Activated CD4-positive, alpha-beta T cell treated with anti-CD3 and anti-CD28 coated beads, Interleukin-2, amount 50 U/mL, for 48 hours (primary cell): ENCODE measurements around the gene SIMC1.
"Not testable (repeated sequence)": the region's sequence is repeated elsewhere in the genome, so short reads cannot be mapped to it uniquely, and the experiment has no call there.

ENCODE experiments used
- DNase-seq, 2 experiments: peaks; one replicate each; pipeline ENCODE4 v3.0.0-alpha.2; 2020

SIMC1 gene

DNA sequence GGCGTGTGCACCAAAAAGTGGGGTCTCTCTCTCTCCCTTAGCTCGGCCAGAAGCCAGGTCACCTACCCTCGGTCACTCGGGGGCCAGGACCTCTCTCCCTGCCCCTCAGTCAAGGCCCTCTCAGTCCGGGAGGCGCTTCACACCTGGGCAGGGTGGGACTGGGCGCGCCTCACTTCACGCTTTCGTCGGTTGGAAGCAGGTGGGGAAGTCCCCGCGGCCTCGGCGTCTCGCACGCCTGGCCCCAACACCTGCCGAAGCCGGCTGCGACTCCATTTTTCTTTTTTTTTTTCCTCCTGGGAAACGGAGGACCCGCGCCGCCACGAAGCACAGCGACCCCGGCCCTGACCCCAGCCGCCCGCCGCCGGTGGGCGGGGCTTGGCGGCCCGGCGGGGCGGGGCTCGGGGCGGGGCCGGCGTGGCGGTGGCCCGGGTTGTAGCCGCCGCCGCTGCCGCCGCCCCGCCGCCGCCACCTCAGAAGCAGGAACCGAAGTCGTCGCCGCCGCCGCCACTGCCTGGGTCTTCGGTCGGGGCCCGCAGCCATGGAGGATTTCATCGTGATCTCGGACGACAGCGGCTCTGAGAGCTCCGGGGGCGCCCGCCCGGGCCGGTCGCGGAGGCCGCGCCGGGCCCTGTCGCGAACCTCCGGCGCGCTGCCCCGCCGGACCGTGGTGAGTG lies at the start of gene SIMC1:
Gene SIMC1, plus strand, starts transcription at position 454 of the 674 bp plus-strand sequence. Its CDS starts 85 bp downstream, at position 539.
- DNase-seq: peak; percentile 52 to 57

DNA sequence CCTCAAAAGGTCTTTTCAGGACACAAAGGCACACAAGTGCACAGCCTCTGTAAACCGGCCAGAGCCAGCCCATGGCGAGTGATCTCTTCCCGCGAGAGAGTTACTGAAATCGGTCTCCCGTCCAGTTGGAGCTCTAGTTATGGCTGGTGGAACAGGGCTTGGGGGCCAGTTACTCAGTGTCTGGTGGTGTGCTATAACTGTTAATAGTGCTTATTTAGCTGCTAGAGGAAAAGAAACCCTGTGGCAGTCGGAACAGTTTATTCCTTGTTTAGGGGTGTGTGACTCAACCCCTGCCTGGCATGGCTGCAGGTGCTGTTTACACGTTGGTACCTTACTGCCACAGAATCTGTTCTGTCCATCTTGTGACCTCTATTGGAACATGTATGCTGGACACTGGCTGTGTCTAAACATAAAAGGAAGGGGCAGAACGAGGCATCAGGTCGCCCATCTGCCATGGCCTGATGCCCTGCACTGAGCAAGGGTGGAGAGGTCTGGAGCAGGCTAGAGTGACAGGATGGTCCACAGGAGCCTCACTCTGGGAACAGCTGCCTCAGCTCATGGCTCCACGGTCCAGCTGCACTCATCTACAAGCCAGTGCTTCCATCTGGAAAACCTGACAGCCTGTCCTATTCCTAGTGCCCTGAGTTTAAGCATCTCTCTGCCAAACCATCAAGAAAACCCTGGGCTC lies 49.6 kb upstream of the SIMC1 start:
- no peak for DNase-seq

DNA sequence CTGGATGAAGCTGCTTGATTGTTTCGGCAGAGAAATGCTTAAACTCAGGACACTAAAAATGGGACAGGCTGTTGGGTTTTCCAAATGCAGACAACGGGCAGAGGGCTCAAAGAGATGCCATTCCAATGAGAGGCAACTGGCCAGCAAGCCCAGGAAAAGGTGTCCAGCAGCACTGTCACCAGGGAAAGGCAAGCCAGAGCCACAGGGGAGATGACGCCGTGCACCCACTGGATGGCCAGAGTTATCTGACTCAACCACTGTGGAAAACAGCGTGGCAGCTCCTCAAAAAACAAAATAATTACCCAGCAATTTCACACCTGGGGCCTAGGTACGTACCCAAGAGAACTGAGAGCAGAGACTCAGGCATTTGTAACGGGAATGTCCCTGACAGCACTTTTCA lies 48.4 kb upstream of the SIMC1 start:
- DNase-seq: no peak

DNA sequence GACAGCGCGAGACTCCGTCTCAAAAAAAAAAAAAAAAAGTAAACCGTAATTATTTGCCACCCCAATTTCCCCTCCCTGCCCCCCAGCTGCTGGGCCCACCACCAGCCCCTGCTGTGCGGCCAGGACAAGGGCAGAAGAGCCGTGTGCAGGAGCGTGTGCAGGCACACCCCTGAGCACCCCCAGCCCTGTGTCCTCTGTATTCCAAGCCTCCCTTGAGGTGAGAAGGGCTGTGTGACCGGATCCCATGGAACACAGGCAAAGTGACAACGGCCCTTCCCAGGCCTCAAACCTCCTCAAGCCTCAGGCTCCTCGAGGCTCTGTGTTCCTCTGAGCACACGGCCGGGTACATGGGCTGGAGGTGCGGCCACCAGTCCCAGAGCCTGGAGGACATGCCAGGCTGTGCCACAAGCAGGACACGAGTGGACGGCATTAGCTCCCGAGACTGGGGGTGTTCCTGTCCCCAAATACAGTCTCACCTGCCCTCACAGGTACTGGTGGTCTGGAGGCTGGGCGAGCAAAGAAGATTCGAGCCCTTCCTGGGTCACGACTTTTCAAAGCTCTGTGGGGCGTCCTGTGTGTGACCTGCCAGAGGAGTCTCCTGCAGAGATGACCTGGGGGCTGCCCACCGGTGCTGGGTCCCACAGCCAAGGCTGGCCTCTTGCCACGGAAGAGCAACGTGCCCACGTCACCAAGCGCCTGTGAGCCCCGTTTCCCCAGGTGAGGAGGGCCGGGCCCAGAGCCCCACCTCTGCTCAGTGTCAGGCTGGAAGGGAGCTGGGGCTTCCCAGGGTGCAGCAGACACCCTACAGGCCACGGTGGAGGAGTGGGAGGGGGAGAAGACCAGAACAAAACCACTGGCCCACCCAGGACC lies 47.1 kb upstream of the SIMC1 start:
- DNase-seq: no peak

DNA sequence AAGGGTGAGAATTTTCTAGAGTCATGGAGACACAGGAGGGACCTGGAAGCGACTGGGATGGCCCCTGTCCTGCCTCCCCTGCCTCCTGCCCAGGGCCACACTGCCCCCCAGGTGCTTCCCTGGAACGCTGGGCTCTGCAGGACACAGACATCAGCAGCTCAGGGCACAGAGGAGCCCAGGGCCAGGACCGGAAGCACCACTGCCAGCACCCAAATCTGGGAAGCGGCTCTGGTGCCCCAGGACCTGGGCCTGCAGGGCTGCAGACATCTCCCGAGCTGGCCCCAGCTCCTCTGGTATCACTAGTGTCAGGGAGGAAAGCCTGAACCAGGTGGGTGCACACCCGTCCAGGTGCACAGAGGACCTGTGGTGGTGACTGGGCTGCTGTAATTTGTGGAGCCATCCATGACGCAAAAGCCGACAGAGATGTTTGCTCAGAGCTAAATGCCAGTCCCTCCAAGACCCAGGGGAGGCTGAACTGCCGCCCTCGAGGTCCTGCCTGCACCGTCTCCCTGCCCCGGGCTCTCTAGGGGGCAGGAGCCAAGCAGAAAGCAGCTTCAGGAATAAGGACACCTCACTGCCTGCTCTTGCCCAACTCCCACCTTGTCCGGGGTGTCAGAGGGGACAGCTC lies 46.0 kb upstream of the SIMC1 start:
- no peak for DNase-seq

DNA sequence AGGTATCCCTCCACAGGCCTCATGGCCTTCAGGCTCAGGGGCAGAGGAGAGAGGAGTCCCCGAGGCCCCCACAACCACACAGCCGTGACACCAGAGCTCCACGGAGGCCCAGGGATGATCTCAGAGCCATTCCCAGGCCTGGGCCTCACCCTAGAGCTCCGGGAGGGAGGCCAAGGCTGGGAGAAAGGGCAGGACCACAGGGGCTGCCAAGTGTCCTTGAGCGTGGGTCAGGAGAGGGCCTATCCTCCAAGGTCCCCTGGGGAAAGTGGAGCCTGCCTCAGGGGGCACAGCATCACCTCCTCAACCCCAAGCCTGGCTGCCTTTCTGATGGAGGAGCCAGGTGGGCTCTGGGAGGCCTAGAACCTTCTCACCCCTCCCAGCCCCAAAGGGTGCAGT lies 45.5 kb upstream of the SIMC1 start:
- DNase-seq: not testable (repeated sequence)

DNA sequence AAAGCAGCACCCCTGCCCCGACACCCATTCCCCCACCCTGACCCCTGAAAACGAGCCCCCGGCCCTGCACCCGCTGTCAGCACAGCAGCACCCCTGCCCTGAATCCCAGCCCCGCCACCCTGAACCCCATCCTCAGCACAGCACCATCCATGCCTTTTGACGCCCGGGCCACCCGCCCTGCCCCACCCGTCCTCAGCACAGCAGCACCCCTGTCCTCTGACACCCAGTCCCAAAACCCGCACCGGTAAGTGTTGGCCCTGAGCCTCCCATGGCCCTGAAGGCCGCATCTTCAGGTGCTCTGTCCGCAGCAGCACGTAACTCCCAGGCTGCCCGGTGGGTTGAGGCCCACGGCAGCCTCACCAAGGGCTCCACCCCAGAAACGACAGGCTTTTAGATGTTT lies 44.6 kb upstream of the SIMC1 start:
- DNase-seq: not testable (repeated sequence)

DNA sequence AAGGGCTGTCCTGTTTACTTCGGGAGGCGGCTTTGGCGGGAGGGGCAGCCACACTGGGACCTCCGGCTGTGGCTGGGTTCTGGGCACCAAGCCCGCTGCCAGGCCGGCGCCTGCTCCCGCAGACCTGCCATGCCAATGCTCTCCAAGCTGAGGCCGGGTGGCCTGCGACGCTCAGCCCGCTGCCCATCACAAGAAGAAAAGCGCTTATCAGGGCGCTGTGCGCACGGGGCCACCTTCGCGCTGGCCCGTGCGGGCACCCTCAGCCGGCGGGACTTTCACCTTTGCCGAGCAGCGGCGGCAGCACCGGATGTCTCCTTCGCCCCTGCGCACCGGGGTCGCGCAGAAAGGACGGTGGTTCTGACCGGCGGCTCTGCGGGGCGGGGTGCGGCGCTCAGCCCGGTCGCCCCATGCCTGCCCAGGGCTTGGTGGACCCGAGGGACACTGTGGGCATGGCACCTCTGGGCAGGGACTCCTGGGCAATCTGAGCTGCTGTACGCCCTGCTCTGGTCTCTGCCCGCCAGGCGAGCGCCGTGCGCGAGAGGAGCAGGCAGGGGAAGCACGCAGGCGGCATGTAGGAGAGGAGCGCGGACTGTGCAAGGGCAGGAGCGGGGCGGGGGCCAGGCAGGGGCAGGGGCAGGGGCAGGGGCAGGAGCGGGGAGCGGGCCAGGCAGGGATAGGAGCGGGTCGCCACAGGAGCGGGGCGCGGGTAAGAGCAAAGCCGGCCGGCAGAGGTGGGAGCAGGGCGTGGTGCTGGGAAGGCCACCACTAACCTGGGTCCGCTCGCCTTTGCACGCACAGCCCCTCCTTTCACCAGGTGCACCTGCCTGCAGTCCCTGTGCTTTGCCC lies 43.8 kb upstream of the SIMC1 start:
- not testable (repeated sequence) for DNase-seq

DNA sequence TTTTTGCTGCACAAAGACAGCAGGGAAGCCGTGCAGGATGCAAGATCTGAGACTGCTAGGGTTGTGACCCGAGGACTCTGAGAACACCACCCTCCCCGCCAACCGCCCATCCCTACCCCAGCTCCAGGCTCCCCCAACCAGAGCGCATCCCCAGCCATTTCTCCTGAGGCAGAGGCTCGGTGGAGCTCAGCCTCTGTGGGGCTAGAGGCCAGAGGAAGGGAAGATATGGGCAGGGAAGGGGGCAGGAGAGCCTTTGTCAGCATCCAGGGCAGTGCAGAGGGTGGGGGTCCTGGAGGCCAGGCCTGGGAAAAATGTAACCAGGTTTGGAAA lies 43.2 kb upstream of the SIMC1 start:
- not testable (repeated sequence) for DNase-seq

DNA sequence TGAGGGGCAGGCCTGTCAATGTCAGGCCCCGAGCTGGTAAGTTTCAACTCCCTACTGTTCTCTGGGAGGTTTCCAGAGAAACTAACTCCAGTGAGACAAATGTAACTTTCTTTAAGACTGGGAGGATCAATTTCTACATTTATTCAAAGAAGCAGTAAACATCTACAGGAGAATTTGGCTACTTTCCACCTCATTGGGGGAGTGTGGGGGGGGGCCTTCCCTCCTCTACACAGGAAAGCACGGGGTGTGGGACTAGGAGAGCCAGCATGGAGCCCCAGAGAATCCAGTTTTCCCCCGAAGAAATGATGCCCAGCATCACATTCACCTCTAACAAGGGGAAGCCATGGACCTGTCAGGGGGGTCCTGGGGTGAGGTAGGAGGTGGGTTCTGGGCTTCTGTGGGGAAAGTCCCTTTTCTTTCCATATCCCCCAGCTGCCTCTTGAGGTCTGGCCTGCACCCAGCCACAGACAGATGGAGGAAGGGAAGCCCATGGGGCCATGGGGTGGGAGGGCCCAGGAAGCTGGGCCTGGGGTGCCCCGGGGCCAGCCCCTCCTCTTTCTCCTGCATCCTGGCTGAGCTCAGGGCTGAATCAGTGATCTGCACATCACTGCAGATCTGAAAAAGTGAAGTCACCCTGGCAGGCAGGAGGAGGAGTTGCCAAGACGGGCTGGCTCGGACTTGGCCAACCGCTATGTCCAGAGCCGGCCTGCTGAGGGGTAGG lies 42.6 kb upstream of the SIMC1 start:
- DNase-seq: not testable (repeated sequence)

DNA sequence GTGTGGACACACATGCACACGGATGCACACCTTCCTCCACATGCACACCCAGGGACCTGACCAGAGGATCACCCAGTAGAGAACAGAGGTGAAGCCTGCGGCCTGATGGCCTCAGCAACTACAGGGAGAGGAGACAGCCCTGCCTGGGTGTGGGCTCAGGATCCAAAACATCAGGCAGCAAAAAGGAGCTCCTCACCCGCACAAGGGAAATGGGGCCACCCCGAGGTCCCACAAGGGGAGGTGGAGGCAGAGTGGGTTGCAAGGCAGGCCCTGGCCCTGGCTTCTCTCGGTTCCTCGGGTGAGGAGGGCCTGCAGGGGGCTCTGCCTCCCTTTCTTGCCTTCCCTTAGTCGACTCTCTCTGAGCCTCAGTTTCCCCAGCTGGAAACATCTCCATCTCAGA lies 41.4 kb upstream of the SIMC1 start:
- not testable (repeated sequence) for DNase-seq

DNA sequence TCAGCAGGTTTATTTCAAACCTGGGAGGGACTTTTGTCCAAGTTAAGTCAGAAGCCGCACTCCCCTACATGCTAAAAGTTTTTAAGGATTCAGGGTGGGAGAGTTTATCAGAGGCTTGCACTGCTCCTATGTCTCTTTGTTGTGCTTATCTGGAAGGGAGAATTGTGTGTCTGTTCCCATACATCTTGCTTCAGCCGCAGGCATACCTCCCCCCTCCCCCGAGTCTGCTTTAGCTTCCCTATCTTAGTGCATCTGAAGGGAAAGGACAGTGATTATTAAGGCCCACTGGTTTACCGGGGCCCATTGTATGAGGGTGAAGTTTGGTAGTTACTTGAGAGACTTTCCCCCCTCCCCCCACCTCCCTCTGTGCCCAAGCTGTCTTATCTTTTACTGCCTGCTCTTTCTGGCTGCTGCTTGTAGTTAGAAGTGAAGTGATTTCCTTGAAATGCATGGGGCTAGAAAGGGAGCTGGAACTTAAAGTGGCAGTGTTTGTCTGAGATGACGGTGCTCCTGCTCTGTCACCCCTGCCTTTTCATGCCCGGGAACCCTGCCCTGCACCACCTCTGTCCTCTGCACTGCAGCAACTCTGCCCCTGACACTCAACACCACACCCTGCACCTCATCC lies 40.9 kb upstream of the SIMC1 start:
- not testable (repeated sequence) for DNase-seq

DNA sequence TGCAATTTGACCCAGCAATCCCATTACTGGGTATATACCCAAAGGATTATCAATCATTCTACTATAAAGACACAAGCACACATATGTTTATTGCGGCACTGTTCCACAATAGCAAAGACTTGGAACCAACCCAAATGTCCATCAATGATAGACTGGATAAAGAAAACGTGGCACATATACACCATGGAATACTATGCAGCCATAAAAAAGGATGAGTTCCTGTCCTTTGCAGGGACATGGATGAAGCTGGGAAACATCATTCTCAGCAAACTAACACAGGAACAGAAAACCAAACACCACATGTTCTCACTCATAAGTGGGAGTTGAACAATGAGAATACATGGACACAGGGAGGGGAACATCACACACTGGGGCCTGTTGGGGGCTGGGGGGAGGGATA lies 39.9 kb upstream of the SIMC1 start:
- DNase-seq: not testable (repeated sequence)

DNA sequence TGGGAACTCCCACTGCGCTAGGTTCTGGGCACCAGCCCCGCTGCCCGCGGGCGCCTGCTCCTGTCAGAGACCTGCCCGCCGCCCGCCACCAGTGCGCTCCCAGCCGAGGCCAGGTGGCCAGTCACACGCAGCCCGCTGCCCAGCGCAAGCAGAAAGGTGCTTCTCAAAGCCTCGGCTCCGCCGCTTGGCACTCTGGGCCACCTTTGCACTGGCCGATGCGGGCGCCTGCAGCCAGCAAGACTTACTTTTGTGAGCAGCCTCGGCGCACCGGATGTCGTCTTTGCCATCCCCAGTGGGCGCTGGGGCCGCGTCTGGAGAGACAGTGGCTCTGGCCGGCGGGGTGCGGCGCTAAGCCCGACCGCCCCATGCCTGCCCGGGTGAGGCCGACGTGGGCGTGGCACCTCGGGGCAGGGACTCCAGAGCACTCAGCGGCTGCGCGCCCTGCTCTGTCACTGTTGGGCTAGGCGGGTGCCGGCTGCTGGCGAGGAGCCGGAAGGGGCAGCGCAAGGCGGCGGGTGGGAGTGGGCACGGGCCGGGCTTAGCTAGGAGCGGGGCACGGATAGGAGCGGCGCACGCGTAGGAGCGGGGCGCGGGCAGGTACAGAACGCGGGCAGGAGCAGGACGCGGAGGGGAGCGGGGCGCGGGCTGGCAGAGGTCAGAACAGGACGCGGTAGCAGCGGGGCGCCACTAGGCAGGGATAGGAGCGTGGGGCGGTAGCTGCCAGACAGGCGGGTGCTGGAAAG lies 39.1 kb upstream of the SIMC1 start:
- DNase-seq: peak; percentile 16 to 20

DNA sequence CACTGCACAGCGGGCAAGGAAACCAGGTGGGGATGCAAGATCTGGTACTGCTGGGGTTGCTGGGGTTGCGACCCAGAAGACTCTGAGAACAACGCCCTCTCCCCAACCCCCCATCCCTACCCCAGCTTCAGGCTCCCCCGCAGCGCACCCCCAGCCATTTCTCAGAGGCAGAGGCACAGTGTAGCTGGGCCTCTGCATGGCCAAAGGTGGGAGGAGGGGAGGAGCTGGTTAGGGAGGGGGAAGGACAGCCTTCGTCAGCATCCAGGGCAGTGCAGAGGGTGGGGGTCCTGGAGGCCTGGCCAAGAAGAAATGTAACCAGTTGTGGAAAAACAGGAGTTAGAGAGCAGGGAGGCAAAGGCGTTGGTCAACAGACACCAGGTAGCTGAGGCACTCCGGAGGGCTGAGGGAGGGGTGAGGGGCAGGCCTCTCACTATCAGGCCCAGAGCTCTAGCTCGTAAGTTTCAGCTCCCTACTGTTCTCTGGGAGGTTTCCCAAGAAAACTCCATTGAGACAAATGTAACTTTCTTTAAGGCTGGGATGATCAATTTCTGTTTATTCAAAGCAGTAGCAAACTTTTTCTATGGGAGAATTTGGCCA lies 38.3 kb upstream of the SIMC1 start:
- DNase-seq: not testable (repeated sequence)

DNA sequence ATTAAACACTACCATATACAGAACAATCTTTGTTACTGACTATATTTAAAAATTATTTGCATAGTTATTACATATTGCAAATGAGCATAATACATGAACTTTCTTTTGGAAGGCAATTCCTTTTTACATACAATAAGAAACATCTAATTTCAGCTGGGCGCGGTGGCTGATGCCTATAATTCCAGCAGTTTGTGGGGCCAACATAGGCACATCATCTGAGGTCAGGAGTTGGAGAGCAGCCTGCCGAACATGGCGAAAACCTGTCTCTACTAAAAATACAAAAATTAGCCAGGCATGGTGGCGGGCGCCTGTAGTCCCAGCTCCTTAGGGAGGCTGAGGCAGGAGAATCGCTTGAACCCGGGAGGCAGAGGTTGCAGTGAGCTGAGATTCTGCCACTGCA lies 36.4 kb upstream of the SIMC1 start:
- no peak for DNase-seq

DNA sequence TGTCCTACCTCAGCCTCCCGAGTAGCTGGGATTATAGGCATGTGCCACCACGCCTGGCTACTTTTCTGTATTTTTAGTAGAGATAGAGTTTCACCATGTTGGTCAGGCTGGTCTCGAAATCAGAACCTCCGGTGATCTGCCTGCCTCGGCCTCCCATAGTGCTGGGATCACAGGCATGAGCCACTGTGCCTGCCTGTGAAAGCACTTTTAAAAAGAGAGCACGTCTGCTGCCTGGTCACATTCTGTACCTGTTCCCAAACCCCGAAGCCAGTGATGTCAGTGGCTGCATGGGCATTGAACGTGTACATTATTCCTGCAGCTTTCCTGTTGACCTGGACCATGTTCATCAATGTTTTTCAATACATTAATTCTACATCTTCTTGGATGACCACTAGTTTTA lies 35.1 kb upstream of the SIMC1 start:
- DNase-seq: no peak

DNA sequence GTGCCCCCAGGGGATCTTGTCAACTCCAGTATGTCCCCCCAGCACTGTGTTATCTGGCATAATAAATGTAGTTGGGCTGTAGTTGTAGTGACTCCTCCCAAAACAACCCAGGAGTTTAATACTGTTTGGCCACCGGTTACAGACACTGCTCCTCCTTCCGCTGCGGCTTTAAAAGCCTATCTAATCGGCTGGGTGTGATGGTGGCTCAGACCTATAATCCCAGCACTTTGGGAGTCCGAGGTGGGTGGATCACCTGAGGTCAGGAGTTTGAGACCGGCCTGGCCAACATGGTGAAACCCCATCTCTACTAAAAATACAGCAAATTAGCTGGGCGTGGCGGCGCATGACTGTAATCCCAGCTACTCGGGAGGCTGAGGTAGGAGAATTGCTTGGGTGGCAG lies 34.7 kb upstream of the SIMC1 start:
- not testable (repeated sequence) for DNase-seq

DNA sequence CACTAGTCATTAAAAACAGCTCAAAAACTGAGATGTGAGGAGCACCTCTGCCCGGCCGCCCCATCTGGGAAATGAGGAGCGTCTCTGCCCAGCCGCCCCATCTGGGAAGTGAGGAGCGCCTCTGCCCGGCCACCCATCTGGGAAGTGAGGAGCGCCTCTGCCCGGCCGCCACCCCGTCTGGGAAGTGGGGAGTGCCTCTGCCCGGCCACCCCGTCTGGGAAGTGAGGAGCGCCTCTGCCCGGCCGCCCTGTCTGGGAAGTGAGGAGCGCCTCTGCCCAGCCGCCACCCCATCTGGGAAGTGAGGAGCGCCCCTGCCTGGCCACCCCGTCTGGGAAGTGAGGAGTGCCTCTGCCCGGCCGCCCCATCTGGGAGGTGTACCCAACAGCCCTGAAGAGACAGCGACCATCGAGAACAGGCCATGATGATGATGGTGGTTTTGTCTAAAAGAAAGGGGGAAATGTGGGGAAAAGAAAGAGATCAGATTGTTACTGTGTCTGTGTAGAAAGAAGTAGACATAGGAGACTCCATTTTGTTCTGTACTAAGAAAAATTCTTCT lies 23.7 kb upstream of the SIMC1 start:
- DNase-seq: not testable (repeated sequence)
